Activated CD8-positive, alpha-beta T cell treated with anti-CD3 and anti-CD28 coated beads for 36 hours (primary cell): ENCODE results near the gene GRN. TPM values are rescaled to one million over a fixed set of nuclear protein-coding genes. Genes with fewer than 3 reads are reported as not detected.
"Not testable (repeated sequence)": the region's sequence is repeated elsewhere in the genome, so short reads cannot be mapped to it uniquely, and the experiment has no call there.

Experiments
- ATAC-seq: fragments of 200-7000 bp; cut with Tn5 transposase; one replicate; pipeline ENCODE4 v1.10.0; 2021; ENCODE audit warnings: mild to moderate bottlenecking, moderate library complexity
- CTCF ChIA-PET: fragments of 350-600 bp; sonication (Branson Sonifier 250); formaldehyde crosslinking; loops from one replicate; lab custom pipeline; 2021; ENCODE audit warnings: antibody characterized with exemption; lab: Charles Lee
- POLR2A ChIA-PET: fragments of 350-600 bp; sonication (Branson Sonifier 250); formaldehyde crosslinking; loops from one replicate; lab custom pipeline; 2021; ENCODE audit warnings: antibody characterized with exemption; lab: Charles Lee
- DNase-seq: peaks from one replicate; pipeline ENCODE4 v3.0.0-alpha.2; 2020
- H3K27ac Mint-ChIP-seq: one replicate; pipeline ENCODE4 v1.8.0; 2021; ENCODE audit warnings: mild to moderate bottlenecking, mixed read lengths
- H3K27me3 Mint-ChIP-seq: one replicate; pipeline ENCODE4 v1.8.0; 2021; ENCODE audit warnings: mixed read lengths
- H3K36me3 Mint-ChIP-seq: one replicate; pipeline ENCODE4 v1.8.0; 2021; ENCODE audit warnings: low read depth, mixed read lengths
- H3K4me1 Mint-ChIP-seq: one replicate; pipeline ENCODE4 v1.8.0; 2021; ENCODE audit warnings: low read depth, mixed read lengths
- H3K4me3 Mint-ChIP-seq: one replicate; pipeline ENCODE4 v1.8.0; 2021; ENCODE audit warnings: mild to moderate bottlenecking, moderate library complexity, mixed read lengths
- H3K9me3 Mint-ChIP-seq: one replicate; pipeline ENCODE4 v1.8.0; 2021; ENCODE audit warnings: mixed read lengths
- CTCF ChIP-seq: fragments of 200-600 bp; IDR thresholded peaks from one replicate; pipeline ENCODE4 v1.8.0; 2022; ENCODE audit warnings: antibody characterized with exemption, mild to moderate bottlenecking
- intact Hi-C: fragments of 100-400 bp; cut with micrococcal nuclease; formaldehyde crosslinking; loops from one replicate; pipeline ENCODE4 v1.10.0; 2022
- total RNA-seq, 2 experiments: library from RNA; stranded (reverse); gene quantifications; one replicate each; pipeline ENCODE4 v1.2.3, GENCODE V29; 2021

GRN gene
- total RNA-seq, 2 experiments from 2014 or later: 34.8 to 35.5 TPM

GRCh38 chr17:44361292-44362260, 16.5 kb downstream of the GRN start:
- DNase-seq: no peak
- ATAC-seq: no peak
- Mint-ChIP-seq H3K27me3 (peaks cover 12% of the 10 kb centered on the region), H3K4me1 (peaks cover 2% of the 10 kb centered on the region), H3K36me3 (no peaks in the 10 kb centered on the region), H3K27ac (no peak overlapping the region), H3K9me3 (no peaks in the 10 kb centered on the region), H3K4me3 (no peak overlapping the region)
- intact Hi-C loops: no loop called here
- ChIA-PET POLR2A (interaction anchor here (0.7 kb wide), 1 partner anchor 1353 kb away, joined by 3 read pairs; no protein-coding TSS in a partner anchor), CTCF (interaction anchor here (2.7 to 5.2 kb wide), 4 partner anchors 9 to 151 kb away, joined by 9 to 51 read pairs (median 26); partner anchors contain the start of gene GRN)
- TF ChIP-seq CTCF: no peak

GRCh38 chr17:44362459-44362948, 17.4 kb downstream of the GRN start:
- Mint-ChIP-seq H3K27me3 (peaks cover 12% of the 10 kb centered on the region), H3K4me1 (peaks cover 2% of the 10 kb centered on the region), H3K27ac (no peak overlapping the region), H3K36me3 (no peaks in the 10 kb centered on the region), H3K9me3 (no peaks in the 10 kb centered on the region), H3K4me3 (no peak overlapping the region)
- ChIA-PET CTCF (interaction anchor here (1.1 to 5.2 kb wide), 13 partner anchors 9 to 176 kb away, joined by 3 to 51 read pairs (median 6); partner anchors contain the start of genes GRN and TMUB2), POLR2A (interaction anchor here (1.7 kb wide), 1 partner anchor 25 kb away, joined by 6 read pairs; no protein-coding TSS in a partner anchor)
- DNase-seq (no peak), ATAC-seq (no peak)
- TF ChIP-seq CTCF: no peak
- intact Hi-C loops: no loop called here

GRCh38 chr17:44362949-44363612, 18.0 kb downstream of the GRN start:
- ATAC-seq (no peak), DNase-seq (no peak)
- ChIA-PET POLR2A (interaction anchor here (1.0 to 1.7 kb wide), 2 partner anchors 24 to 156 kb away, joined by 3 to 6 read pairs; no protein-coding TSS in a partner anchor), CTCF (interaction anchor here (0.6 to 5.2 kb wide), 23 partner anchors 9 to 195 kb away, joined by 3 to 51 read pairs (median 4); partner anchors contain the start of genes GRN and TMUB2)
- H3K27me3 Mint-ChIP-seq: peaks cover 12% of the 10 kb centered on the region
- no peak overlapping the region for H3K27ac Mint-ChIP-seq
- no peaks in the 10 kb centered on the region for H3K9me3 Mint-ChIP-seq
- no peaks in the 10 kb centered on the region for H3K36me3 Mint-ChIP-seq
- peak overlapping the region; percentile 64 for H3K4me3 Mint-ChIP-seq
- intact Hi-C loops: no loop called here
- H3K4me1 Mint-ChIP-seq: peaks cover 2% of the 10 kb centered on the region
- no peak for TF ChIP-seq CTCF

GRCh38 chr17:44363613-44364159, 18.6 kb downstream of the GRN start, which contains the start of gene FAM171A2:
TSS of gene FAM171A2 (minus strand) at chr17:44363853. CDS start at chr17:44363714, 139 bp downstream.
- H3K36me3 Mint-ChIP-seq: no peaks in the 10 kb centered on the region
- no peak within 1 kb of the TSS for H3K27ac Mint-ChIP-seq
- peak; percentile 64 for DNase-seq
- peak; percentile 91 for ATAC-seq
- H3K27me3 Mint-ChIP-seq: peaks cover 12% of the 10 kb centered on the region
- TF ChIP-seq CTCF: peak; percentile 95
- no peaks in the 10 kb centered on the region for H3K9me3 Mint-ChIP-seq
- intact Hi-C loops: no loop called here
- H3K4me3 Mint-ChIP-seq: peak within 1 kb of the TSS; percentile 66
- CTCF ChIA-PET: interaction anchor here (0.8 to 5.2 kb wide), 23 partner anchors 8 to 322 kb away, joined by 3 to 51 read pairs (median 4); partner anchors contain the start of genes GRN and TMUB2
- POLR2A ChIA-PET: interaction anchor here (1.0 to 1.7 kb wide), 2 partner anchors 24 to 157 kb away, joined by 3 to 6 read pairs; no protein-coding TSS in a partner anchor
- H3K4me1 Mint-ChIP-seq: peaks cover 2% of the 10 kb centered on the region

- H3K27ac Mint-ChIP-seq, DNase-seq, H3K36me3 Mint-ChIP-seq, H3K9me3 Mint-ChIP-seq, POLR2A ChIA-PET, intact Hi-C loops, H3K4me3 Mint-ChIP-seq, ATAC-seq, H3K4me1 Mint-ChIP-seq: not testable (repeated sequence)
- CTCF ChIA-PET: interaction anchor here (1.0 to 4.9 kb wide), 6 partner anchors 11 to 324 kb away, joined by 3 to 39 read pairs (median 4); no protein-coding TSS in a partner anchor
- H3K27me3 Mint-ChIP-seq: peaks cover 18% of the 10 kb centered on the region
These were observed 19.9 kb downstream of the GRN start for GRCh38 chr17:44365051-44365450.
